DOHH2 (cell line): Measurements from ENCODE around the gene THRB.

Experiments
- H3F3A ChIP-seq: fragments of 200-600 bp; sonication (generic), shearing (Covaris generic); 2 replicates; pipeline ENCODE4 v1.6.0; 2016; ENCODE audit warnings: antibody characterized with exemption, mild to moderate bottlenecking; ENCODE audit not compliant: control insufficient read depth, insufficient read depth
- H3K27ac ChIP-seq: fragments of 200-600 bp; sonication (generic); 2 replicates; pipeline ENCODE4 v1.5.1; 2014; ENCODE audit warnings: low read depth, mild to moderate bottlenecking, low read length, moderate library complexity
- H3K27me3 ChIP-seq: fragments of 200-600 bp; sonication (generic); 2 replicates; pipeline ENCODE4 v1.6.1; 2014; ENCODE audit warnings: mild to moderate bottlenecking, low read length, mixed read lengths; ENCODE audit not compliant: control insufficient read depth
- H3K36me3 ChIP-seq: fragments of 200-600 bp; sonication (generic); 2 replicates; pipeline ENCODE4 v1.6.1; 2014; ENCODE audit warnings: mild to moderate bottlenecking, low read length, moderate library complexity, mixed read lengths; ENCODE audit not compliant: control insufficient read depth
- H3K4me1 ChIP-seq: fragments of 200-600 bp; sonication (generic); 2 replicates; pipeline ENCODE4 v1.6.1; 2014; ENCODE audit warnings: mild to moderate bottlenecking, low read length, mixed read lengths; ENCODE audit not compliant: control insufficient read depth
- H3K4me2 ChIP-seq: fragments of 200-600 bp; sonication (generic); 2 replicates; pipeline ENCODE4 v1.6.0; 2014; ENCODE audit warnings: mild to moderate bottlenecking, low read length, moderate library complexity
- H3K4me3 ChIP-seq: fragments of 200-600 bp; sonication (generic); 2 replicates; pipeline ENCODE4 v1.5.1; 2014; ENCODE audit warnings: mild to moderate bottlenecking, low read length, mixed read lengths
- H3K79me2 ChIP-seq: fragments of 200-600 bp; sonication (generic); 2 replicates; pipeline ENCODE4 v1.6.1; 2014; ENCODE audit warnings: mild to moderate bottlenecking, low read length, mixed read lengths; ENCODE audit not compliant: control insufficient read depth
- H3K9me2 ChIP-seq: fragments of 200-600 bp; sonication (generic); replicated peaks from 2 replicates; pipeline ENCODE4 v1.6.1; 2014; ENCODE audit warnings: mild to moderate bottlenecking, low read length, mixed read lengths; ENCODE audit not compliant: control insufficient read depth
- H3K9me3 ChIP-seq: fragments of 200-600 bp; sonication (generic); 2 replicates; pipeline ENCODE4 v1.6.1; 2014; ENCODE audit warnings: antibody characterized with exemption, low read length, mixed read lengths; ENCODE audit not compliant: control insufficient read depth, insufficient read depth
- H4K20me1 ChIP-seq: fragments of 200-600 bp; sonication (generic); 2 replicates; pipeline ENCODE4 v1.6.0; 2014; ENCODE audit warnings: low read depth, mild to moderate bottlenecking, antibody characterized with exemption, low read length, moderate library complexity; ENCODE audit not compliant: control insufficient read depth, insufficient read depth
- EZH2phosphoT487 ChIP-seq: fragments of 200-600 bp; sonication (generic); IDR thresholded peaks from 2 replicates; pipeline ENCODE4 v1.6.1; 2017; ENCODE audit warnings: borderline replicate concordance, mild to moderate bottlenecking, antibody characterized with exemption, low read length, moderate library complexity, mixed read lengths
- TF ChIP-seq, protein P1 (sequence below): fragments of 200-600 bp; sonication (generic); IDR thresholded peaks from one replicate; pipeline ENCODE4 v1.5.1; 2014; ENCODE audit warnings: antibody characterized with exemption, mild to moderate bottlenecking, low read depth, low read length; ENCODE audit not compliant: poor library complexity, severe bottlenecking

Gene THRB

DNA sequence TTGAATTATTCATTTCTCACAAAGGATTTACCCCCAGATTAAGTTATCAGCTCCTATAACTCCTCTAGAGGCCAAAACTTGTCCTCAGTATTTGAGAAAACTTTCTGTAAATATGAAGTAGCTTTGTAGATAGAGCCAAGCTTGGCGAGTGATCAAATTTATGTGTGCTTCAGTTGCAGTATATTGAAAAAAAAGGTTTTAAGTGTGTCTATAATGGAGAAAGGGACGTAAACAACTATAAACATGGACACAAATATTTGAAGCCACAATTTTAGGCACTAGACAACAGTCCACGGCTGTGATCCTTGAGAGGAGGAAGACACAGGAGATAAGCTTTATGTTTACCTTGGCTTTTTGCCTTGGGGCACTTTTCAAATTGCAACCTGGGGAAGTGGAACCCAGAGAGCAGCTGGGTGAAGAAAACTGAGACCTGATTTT is 118.7 kb downstream of the THRB start:
- no peaks in the 10 kb centered on the region for H4K20me1 ChIP-seq
- no peaks in the 10 kb centered on the region for H3K9me3 ChIP-seq
- H3K4me1 ChIP-seq: no peaks in the 10 kb centered on the region
- no peak overlapping the region for H3K27ac ChIP-seq
- no peak for TF ChIP-seq EZH2phosphoT487
- TF ChIP-seq, protein P1, sequence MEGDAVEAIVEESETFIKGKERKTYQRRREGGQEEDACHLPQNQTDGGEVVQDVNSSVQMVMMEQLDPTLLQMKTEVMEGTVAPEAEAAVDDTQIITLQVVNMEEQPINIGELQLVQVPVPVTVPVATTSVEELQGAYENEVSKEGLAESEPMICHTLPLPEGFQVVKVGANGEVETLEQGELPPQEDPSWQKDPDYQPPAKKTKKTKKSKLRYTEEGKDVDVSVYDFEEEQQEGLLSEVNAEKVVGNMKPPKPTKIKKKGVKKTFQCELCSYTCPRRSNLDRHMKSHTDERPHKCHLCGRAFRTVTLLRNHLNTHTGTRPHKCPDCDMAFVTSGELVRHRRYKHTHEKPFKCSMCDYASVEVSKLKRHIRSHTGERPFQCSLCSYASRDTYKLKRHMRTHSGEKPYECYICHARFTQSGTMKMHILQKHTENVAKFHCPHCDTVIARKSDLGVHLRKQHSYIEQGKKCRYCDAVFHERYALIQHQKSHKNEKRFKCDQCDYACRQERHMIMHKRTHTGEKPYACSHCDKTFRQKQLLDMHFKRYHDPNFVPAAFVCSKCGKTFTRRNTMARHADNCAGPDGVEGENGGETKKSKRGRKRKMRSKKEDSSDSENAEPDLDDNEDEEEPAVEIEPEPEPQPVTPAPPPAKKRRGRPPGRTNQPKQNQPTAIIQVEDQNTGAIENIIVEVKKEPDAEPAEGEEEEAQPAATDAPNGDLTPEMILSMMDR: no peak
- no peaks in the 10 kb centered on the region for H3K36me3 ChIP-seq
- no peak overlapping the region for H3K4me3 ChIP-seq
- H3K27me3 ChIP-seq: no peaks in the 10 kb centered on the region
- no peaks in the 10 kb centered on the region for H3K79me2 ChIP-seq
- no peaks in the 10 kb centered on the region for H3F3A ChIP-seq
- H3K4me2 ChIP-seq: no peak overlapping the region
- H3K9me2 ChIP-seq: no peaks in the 10 kb centered on the region

DNA sequence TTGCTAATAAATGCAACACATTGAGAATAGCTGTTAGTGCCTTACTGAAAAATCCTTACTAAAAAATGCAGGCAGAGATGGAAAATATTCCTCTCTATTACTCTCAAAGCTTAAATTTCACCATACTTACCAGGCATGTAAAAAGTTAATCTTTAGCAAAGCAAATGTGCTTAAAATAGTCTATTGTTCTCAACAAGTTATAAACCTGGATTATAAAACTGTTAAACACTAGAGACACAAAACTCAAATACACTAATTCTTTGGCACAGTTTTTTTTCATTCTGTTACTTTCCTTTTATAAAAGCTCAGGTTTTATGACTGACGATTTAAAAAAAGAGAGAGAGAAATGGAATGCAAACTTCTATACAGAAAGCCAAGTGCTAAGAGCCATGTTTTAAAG is 119.8 kb downstream of the THRB start:
- H3K4me2 ChIP-seq: no peak overlapping the region
- H3K79me2 ChIP-seq: no peaks in the 10 kb centered on the region
- H3K4me3 ChIP-seq: no peak overlapping the region
- H3K4me1 ChIP-seq: no peaks in the 10 kb centered on the region
- TF ChIP-seq, protein P1: no peak
- no peak for TF ChIP-seq EZH2phosphoT487
- H3K9me3 ChIP-seq: no peaks in the 10 kb centered on the region
- H3K27me3 ChIP-seq: no peaks in the 10 kb centered on the region
- H3K36me3 ChIP-seq: no peaks in the 10 kb centered on the region
- no peak overlapping the region for H3K27ac ChIP-seq
- no peaks in the 10 kb centered on the region for H3K9me2 ChIP-seq
- H4K20me1 ChIP-seq: no peaks in the 10 kb centered on the region
- H3F3A ChIP-seq: no peaks in the 10 kb centered on the region

DNA sequence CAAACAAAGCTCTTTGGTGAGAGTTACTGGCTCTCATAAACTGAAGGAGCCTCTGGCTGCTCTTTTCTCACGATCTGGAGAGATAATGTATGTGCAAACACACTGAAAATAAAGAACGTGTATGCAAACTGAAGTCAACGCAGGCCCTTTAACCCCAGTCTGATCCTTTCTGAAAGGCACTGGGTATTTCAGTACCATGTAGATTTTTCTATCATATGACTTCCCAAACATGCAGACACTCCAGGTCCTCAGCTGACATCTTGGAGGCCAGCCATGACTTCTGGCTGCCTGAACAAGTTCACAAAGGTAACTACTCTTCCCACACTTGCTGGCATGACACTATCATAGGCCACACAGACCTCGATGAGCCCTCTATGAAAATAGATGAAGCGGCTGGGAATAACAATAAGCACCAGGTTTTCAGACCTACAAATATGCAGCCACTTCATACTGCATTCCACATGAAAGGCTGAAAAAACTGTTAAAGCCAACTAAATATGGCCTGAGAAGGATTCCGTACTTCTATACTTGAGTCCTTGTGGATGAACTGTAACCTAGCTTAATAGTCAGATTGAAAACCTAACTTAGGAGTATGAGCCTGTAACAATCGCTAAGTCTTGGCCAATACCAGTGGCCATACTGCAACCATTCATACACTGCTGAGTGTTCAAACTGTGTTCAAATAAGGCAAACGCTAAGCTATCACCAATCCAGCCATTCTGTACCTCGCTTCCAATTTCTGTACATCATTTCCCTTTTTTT is 121.3 kb downstream of the THRB start:
- Histone ChIP-seq H3K9me3 (no peaks in the 10 kb centered on the region), H4K20me1 (no peaks in the 10 kb centered on the region), H3K36me3 (no peaks in the 10 kb centered on the region), H3F3A (no peaks in the 10 kb centered on the region), H3K79me2 (no peaks in the 10 kb centered on the region), H3K4me1 (no peaks in the 10 kb centered on the region), H3K9me2 (no peaks in the 10 kb centered on the region), H3K27me3 (no peaks in the 10 kb centered on the region), H3K4me3 (no peak overlapping the region), H3K4me2 (no peak overlapping the region), H3K27ac (no peak overlapping the region)
- no peak for TF ChIP-seq EZH2phosphoT487
- TF ChIP-seq, protein P1: no peak
